ENCODE results near the gene PAM. TPM values are rescaled to one million over a fixed set of nuclear protein-coding genes. Genes with fewer than 3 reads are reported as not detected.

Gene PAM
- total RNA-seq, 1 donor, result 266 TPM

DNA sequence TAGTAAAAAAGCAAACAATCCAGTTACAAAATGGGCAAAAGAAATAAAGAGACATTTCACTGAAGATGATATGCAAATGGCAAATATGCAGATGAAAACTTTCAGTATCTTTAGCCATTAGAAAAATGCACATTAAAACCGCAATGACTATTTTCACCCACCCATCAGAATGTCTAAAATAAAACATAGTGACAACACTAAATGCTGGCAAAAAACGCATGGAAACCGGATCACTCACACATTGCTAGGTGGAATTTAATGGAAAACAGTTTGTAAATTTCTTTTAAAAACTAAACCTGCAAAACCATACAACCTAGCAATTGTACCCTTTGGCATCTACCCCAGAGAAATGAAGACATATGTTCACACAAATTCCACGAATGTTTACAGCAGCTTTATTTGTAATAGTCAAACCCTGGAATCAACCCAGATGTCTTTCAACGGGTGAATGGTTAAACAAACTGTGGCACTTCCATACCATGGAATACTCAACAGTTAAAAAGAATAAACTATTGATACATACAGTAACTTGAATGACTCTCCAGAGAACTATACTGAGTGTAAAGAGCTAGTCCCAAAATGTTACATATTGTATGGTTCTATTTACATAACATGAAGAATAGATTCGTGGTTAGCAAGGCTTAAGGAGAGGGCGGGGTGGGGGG is 17.2 kb upstream of the PAM start:
- no peak for DNase-seq (ENCODE audit: low read depth)
- no peak overlapping the region for H3K4me3 ChIP-seq (ENCODE audit: low read depth, low read length)
- TF ChIP-seq, protein P1, sequence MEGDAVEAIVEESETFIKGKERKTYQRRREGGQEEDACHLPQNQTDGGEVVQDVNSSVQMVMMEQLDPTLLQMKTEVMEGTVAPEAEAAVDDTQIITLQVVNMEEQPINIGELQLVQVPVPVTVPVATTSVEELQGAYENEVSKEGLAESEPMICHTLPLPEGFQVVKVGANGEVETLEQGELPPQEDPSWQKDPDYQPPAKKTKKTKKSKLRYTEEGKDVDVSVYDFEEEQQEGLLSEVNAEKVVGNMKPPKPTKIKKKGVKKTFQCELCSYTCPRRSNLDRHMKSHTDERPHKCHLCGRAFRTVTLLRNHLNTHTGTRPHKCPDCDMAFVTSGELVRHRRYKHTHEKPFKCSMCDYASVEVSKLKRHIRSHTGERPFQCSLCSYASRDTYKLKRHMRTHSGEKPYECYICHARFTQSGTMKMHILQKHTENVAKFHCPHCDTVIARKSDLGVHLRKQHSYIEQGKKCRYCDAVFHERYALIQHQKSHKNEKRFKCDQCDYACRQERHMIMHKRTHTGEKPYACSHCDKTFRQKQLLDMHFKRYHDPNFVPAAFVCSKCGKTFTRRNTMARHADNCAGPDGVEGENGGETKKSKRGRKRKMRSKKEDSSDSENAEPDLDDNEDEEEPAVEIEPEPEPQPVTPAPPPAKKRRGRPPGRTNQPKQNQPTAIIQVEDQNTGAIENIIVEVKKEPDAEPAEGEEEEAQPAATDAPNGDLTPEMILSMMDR (IDR thresholded peaks at IDR 0.05; ENCODE audit: insufficient read depth, low read depth, low read length), result no peak

DNA sequence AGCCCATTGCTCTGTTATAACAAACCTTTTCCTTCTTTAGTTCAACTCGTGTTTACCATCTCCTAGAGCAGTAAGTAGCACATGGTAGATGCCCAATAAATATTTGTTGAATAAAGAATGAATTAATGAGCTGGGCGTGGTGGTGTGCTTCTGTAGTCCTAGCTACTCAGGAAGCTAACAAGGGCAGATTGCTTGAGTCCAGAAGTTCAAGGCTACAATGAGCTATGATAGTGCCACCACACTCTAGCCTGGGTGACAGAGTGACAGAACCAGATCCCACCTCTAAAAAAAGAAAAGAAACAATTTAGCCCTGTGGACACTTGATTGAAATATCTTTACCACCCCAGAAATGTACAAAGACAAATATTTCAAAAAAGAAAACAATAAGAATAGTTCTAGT is 14.6 kb upstream of the PAM start:
- H3K4me3 ChIP-seq (ENCODE audit: low read depth, low read length), result no peak overlapping the region
- no peak for DNase-seq (ENCODE audit: low read depth)
- TF ChIP-seq, protein P1 (IDR thresholded peaks at IDR 0.05; ENCODE audit: insufficient read depth, low read depth, low read length), result no peak

DNA sequence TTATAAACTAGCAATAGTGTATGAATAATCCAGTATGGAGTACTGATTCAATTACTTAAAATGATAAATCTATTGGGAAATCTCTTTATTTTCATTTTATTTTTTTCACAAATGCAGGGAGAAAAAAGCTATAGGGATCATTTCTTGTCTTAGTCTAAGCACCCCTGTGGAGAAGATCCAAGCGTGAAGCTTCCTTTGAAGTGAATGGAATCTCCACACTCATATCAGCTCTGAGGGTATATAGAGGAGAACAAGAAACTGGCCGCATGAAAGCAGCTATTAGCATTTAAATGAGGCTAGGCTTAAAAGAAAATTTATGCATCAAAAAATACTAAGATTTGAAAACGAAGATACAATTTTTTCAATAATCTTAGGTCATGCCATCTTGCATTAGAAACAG is 12.9 kb upstream of the PAM start:
- H3K4me3 ChIP-seq (ENCODE audit: low read depth, low read length), result no peak overlapping the region
- TF ChIP-seq, protein P1 (IDR thresholded peaks at IDR 0.05; ENCODE audit: insufficient read depth, low read depth, low read length), result no peak
- DNase-seq (ENCODE audit: low read depth), result no peak

DNA sequence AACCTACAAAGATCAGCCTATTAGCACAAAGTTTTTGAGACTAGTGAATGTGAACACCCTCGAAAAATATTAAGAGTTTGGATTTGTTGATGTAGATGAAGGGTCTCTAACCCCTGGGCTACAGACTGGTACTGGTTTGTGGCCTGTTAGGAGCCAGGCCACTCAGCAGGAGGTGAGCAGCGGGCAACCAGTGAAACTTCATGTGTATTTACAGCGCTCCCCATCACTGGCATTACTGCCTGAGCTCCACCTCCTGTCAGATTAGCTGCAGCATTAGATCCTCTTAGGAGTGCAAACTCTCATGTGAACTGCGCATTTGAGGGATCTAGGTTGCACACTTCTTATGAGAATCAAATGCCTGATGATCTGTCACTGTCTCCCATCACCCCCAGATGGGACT is 11.2 kb upstream of the PAM start:
- DNase-seq (ENCODE audit: low read depth), result no peak
- no peak overlapping the region for H3K4me3 ChIP-seq (ENCODE audit: low read depth, low read length)
- TF ChIP-seq, protein P1 (IDR thresholded peaks at IDR 0.05; ENCODE audit: insufficient read depth, low read depth, low read length), result no peak

DNA sequence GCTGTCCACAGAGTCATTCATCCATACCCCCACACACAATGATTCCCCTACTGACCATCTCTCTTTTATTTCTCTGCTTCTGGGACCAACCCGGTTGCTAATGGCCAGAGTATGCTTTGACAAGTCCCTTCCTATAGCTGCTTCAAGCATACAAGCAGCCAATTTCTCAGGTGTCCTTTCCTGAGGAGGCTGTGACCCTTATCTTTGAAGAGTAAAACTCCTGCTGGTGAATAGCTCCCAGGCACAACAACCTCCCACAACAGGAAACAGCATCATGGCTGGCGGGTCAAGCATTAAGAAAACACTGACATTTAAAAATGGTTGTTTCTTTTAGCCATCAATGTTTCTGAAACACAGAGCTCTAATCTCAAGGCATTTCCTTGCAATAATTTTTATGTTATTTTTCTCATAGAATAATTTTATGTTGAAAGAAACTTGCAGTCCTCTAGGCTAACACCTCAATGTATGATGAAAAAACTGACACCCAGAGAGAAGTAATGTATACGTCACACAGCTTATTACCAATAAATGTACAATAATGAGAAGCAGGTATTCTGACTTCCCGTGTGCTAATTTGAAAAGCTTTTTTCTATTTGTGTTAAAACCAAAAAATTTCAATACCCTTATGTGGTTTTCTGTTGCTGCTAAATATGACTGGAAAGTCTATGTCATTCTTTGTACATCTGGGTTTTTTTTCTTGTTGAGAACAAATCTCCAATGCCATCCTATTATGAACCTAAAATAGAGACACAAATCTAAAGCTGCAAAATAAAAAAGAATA is 7.5 kb upstream of the PAM start:
- DNase-seq (ENCODE audit: low read depth), result no peak
- no peak overlapping the region for H3K4me3 ChIP-seq (ENCODE audit: low read depth, low read length)

DNA sequence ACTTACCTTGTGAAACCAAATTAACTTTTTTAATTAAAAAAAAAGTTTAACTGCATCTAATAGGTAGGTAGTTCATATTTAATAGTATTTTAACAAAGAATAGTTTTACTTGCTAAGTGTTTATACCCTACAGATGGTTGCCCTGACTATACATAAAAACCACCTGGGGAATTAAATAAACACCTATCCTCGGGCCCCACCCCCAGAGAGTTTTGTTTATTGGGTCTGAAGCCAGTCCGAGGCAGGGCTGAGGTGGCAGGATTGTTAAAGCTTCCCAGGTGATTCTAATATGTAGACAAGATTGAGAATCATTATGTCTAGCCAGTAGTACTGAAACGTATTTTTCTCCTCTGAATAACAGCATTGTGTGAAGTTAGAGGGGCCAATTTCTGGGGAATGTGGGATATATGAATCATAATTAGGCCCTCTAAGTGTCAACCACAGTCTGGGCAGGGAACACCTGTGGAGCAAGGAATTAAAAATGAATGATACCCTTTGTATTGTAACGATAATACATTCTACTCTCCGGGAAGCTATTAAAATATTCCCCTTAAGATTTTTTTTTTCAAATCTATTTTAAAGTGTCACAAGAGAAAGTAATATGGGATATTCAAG is 5.6 kb upstream of the PAM start:
- DNase-seq (ENCODE audit: low read depth), result no peak
- TF ChIP-seq, protein P1 (IDR thresholded peaks at IDR 0.05; ENCODE audit: insufficient read depth, low read depth, low read length), result no peak
- H3K4me3 ChIP-seq (ENCODE audit: low read depth, low read length), result no peak overlapping the region

More for the DNA sequence above, 7.5 kb upstream of the PAM start:
- TF ChIP-seq, protein P1 (IDR thresholded peaks at IDR 0.05; ENCODE audit: insufficient read depth, low read depth, low read length), result no peak
